HepG2 (cell line): ENCODE measurements around the gene BABAM1. TPM values are rescaled to one million over a fixed set of nuclear protein-coding genes. Genes with fewer than 3 reads are reported as not detected.

ENCODE experiments used
- CEBPB ChIP-seq: IDR thresholded peaks from 2 replicates; pipeline ENCODE4 v1.6.1; 2011; ENCODE audit warnings: low read depth, low read length, improper control_type of control experiment, borderline replicate concordance
- ERF ChIP-seq: IDR thresholded peaks from 2 replicates; pipeline ENCODE4 v1.6.1; 2018; ENCODE audit warnings: missing biosample characterization, missing genetic modification reagents
- FOXA3 ChIP-seq: IDR thresholded peaks from 2 replicates; pipeline ENCODE4 v1.6.1; 2016; ENCODE audit warnings: missing genetic modification reagents, missing compliant biosample characterization
- GLI4 ChIP-seq: sonication (generic); formaldehyde crosslinking; IDR thresholded peaks from 2 replicates; pipeline ENCODE4 v1.5.1; 2020; ENCODE audit warnings: missing genetic modification reagents, mild to moderate bottlenecking, moderate library complexity, borderline replicate concordance
- HIVEP1 ChIP-seq: sonication (generic); formaldehyde crosslinking; IDR thresholded peaks from 2 replicates; pipeline ENCODE4 v1.4.0; 2020; ENCODE audit warnings: mild to moderate bottlenecking, missing genetic modification reagents
- JUNB ChIP-seq: sonication (generic); formaldehyde crosslinking; IDR thresholded peaks from 2 replicates; pipeline ENCODE4 v1.8.0; 2022; ENCODE audit warnings: missing genetic modification reagents, mild to moderate bottlenecking, borderline replicate concordance
- JUND ChIP-seq: sonication (generic); formaldehyde crosslinking; IDR thresholded peaks from 2 replicates; pipeline ENCODE4 v1.8.0; 2022; ENCODE audit warnings: mild to moderate bottlenecking, missing genetic modification reagents
- KDM6A ChIP-seq: IDR thresholded peaks from 2 replicates; pipeline ENCODE4 v1.6.1; 2016; ENCODE audit warnings: low read depth
- LCORL ChIP-seq, 2 experiments: fragments of 450-650 bp in 1 of 2; sonication (generic) in 1 of 2; formaldehyde crosslinking in 1 of 2; IDR thresholded peaks; 2 replicates each; pipeline versions ENCODE4 v1.5.0 to v1.6.1; 2017 to 2020; ENCODE audit warnings: antibody characterized with exemption in 1 of 2, missing genetic modification reagents in 1 of 2
- NFIC ChIP-seq: IDR thresholded peaks from 2 replicates; pipeline ENCODE4 v1.6.1; 2012; ENCODE audit warnings: mild to moderate bottlenecking, low read length, inconsistent platforms
- PPARG ChIP-seq: conservative IDR thresholded peaks from 2 replicates; pipeline ENCODE4 v1.6.1; 2016; ENCODE audit warnings: missing biosample characterization, missing genetic modification reagents
- SKI ChIP-seq: fragments of 450-650 bp; IDR thresholded peaks from one replicate; pipeline ENCODE4 v1.6.1; 2018; ENCODE audit warnings: mild to moderate bottlenecking; ENCODE audit not compliant: partially characterized antibody
- SOX6 ChIP-seq, 2 experiments: fragments of 450-650 bp in 1 of 2; sonication (generic) in 1 of 2; formaldehyde crosslinking in 1 of 2; IDR thresholded peaks; 2 replicates each; pipeline versions ENCODE4 v1.4.0 to v1.6.1; 2017 to 2020; ENCODE audit warnings: antibody characterized with exemption in 1 of 2, mild to moderate bottlenecking in 1 of 2, missing genetic modification reagents in 1 of 2
- ZNF567 ChIP-seq: sonication (generic); formaldehyde crosslinking; IDR thresholded peaks from 2 replicates; pipeline ENCODE4 v1.8.1; 2023; ENCODE audit warnings: mild to moderate bottlenecking, missing genetic modification reagents, borderline replicate concordance
- ZNF607 ChIP-seq: sonication (generic); formaldehyde crosslinking; IDR thresholded peaks from 2 replicates; pipeline ENCODE4 v1.5.1; 2020; ENCODE audit warnings: missing genetic modification reagents, mild to moderate bottlenecking, borderline replicate concordance
- ZNF747 ChIP-seq: sonication (generic); formaldehyde crosslinking; IDR thresholded peaks from 2 replicates; pipeline ENCODE4 v1.8.1; 2023; ENCODE audit warnings: missing genetic modification reagents, mild to moderate bottlenecking, borderline replicate concordance
- ZNF816 ChIP-seq: sonication (generic); formaldehyde crosslinking; IDR thresholded peaks from 2 replicates; pipeline ENCODE4 v1.8.0; 2022; ENCODE audit warnings: missing genetic modification reagents, mild to moderate bottlenecking, borderline replicate concordance
- polyA plus RNA-seq, 8 experiments: library from polyadenylated mRNA; depleted of rRNA in 3 of 8; stranded (reverse) in 7 of 8; unstranded in 1 of 8; fragments of >200 nt; fragmentation: Illumina TruSeq in 4 of 8; extraction: Trizol in 4 of 8; gene quantifications; 2 replicates each; pipeline versions ENCODE4 v1.2.1 to v1.2.3, GENCODE V29; 2011 to 2016; ENCODE audit warnings: low read depth in 4 of 8, missing spikeins in 1 of 8, mixed read lengths in 1 of 8; ENCODE audit not compliant: insufficient read depth in 1 of 8
- total RNA-seq, 5 experiments: library from RNA; depleted of rRNA; stranded (reverse); fragments of >200 nt; fragmentation: Illumina TruSeq; extraction: Trizol; gene quantifications; 2 replicates each; pipeline ENCODE4 v1.2.3, GENCODE V29; 2016; ENCODE audit warnings: low read depth in 1 of 5
- TF ChIP-seq, protein P1 (sequence below): sonication (generic); formaldehyde crosslinking; IDR thresholded peaks from 2 replicates; pipeline ENCODE4 v1.5.0; 2020; ENCODE audit warnings: missing genetic modification reagents
- TF ChIP-seq, protein P2 (sequence below): IDR thresholded peaks from 2 replicates; pipeline ENCODE4 v1.6.1; 2018; ENCODE audit warnings: missing genetic modification reagents, mild to moderate bottlenecking, missing compliant biosample characterization
- TF ChIP-seq, protein P3 (sequence below): IDR thresholded peaks from 2 replicates; pipeline ENCODE4 v1.6.1; 2016; ENCODE audit warnings: control low read depth
- TF ChIP-seq, protein P4 (sequence below): sonication (generic); formaldehyde crosslinking; conservative IDR thresholded peaks from 2 replicates; pipeline ENCODE4 v1.8.0; 2022; ENCODE audit warnings: mild to moderate bottlenecking, moderate library complexity, missing genetic modification reagents
- TF ChIP-seq, protein P5 (sequence below): sonication (generic); formaldehyde crosslinking; IDR thresholded peaks from 2 replicates; pipeline ENCODE4 v1.5.0; 2020; ENCODE audit warnings: mild to moderate bottlenecking, missing genetic modification reagents

The BABAM1 gene
- total and polyA plus RNA-seq, 2 of the 13 experiments (the other 11 are each of a cell fraction or from before 2014, with no cell fraction given): 70.0 to 82.0 TPM

DNA sequence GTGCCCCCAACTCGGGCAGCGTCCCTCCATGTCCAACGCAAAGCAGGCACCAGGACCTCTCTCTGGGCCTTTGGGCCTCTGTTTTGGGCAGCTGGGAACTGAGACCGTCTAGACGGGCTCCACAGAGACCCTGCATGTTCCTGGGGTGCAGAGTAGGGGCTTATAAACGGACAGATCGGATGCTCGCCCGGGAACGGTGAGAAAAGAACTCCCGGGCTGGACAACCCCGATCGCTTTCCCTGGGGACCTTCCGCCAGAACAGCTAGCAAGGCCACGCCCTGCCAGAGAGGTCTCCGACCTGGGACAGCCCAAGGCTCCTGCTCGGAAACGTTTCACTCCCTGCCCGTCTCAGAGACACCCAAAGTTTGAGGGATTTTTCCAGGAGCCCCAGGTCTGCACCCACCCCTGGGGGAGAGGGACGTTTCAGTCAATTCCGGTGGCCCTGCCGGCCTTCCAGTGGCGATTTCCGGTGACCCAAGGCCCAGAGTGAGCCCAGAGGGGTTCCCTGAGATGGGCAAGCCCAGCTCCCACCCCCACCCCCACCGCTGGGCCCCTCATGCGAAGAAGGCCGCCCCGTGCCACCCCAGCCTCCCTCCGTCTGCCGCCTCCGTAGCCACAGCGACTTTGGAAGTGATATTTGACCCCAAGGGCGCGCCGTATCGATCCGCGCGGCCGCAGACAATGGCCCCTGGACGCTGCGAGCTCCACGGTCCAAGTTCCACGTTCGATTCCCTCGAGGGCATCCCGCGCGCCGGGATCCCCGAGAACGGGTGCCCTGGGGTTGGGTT, 23.2 kb upstream of the BABAM1 start (continued):
- TF ChIP-seq GLI4 (CRISPR knock-in tag): no peak
- TF ChIP-seq, protein P1, sequence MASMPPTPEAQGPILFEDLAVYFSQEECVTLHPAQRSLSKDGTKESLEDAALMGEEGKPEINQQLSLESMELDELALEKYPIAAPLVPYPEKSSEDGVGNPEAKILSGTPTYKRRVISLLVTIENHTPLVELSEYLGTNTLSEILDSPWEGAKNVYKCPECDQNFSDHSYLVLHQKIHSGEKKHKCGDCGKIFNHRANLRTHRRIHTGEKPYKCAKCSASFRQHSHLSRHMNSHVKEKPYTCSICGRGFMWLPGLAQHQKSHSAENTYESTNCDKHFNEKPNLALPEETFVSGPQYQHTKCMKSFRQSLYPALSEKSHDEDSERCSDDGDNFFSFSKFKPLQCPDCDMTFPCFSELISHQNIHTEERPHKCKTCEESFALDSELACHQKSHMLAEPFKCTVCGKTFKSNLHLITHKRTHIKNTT (CRISPR knock-in tag): no peak
- TF ChIP-seq SKI: peak; percentile 98
- peak; percentile 58; the same call in 1 of the 2 replicates for TF ChIP-seq PPARG (CRISPR knock-in tag)
- peak; percentile 93 for TF ChIP-seq HIVEP1 (CRISPR knock-in tag)
- TF ChIP-seq ZNF607 (CRISPR knock-in tag): no peak; the same call in 1 of the 2 replicates
- TF ChIP-seq, protein P2, sequence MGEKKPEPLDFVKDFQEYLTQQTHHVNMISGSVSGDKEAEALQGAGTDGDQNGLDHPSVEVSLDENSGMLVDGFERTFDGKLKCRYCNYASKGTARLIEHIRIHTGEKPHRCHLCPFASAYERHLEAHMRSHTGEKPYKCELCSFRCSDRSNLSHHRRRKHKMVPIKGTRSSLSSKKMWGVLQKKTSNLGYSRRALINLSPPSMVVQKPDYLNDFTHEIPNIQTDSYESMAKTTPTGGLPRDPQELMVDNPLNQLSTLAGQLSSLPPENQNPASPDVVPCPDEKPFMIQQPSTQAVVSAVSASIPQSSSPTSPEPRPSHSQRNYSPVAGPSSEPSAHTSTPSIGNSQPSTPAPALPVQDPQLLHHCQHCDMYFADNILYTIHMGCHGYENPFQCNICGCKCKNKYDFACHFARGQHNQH: peak; percentile 62; the same call in 1 of the 2 replicates
- TF ChIP-seq ERF (CRISPR knock-in tag): peak; percentile 47
- TF ChIP-seq, protein P3, sequence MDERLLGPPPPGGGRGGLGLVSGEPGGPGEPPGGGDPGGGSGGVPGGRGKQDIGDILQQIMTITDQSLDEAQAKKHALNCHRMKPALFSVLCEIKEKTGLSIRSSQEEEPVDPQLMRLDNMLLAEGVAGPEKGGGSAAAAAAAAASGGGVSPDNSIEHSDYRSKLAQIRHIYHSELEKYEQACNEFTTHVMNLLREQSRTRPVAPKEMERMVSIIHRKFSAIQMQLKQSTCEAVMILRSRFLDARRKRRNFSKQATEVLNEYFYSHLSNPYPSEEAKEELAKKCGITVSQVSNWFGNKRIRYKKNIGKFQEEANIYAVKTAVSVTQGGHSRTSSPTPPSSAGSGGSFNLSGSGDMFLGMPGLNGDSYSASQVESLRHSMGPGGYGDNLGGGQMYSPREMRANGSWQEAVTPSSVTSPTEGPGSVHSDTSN (CRISPR knock-in tag): no peak
- TF ChIP-seq JUNB (CRISPR knock-in tag): no peak
- peak; percentile 40; the same call in 1 of the 2 replicates for TF ChIP-seq NFIC
- TF ChIP-seq, protein P4, sequence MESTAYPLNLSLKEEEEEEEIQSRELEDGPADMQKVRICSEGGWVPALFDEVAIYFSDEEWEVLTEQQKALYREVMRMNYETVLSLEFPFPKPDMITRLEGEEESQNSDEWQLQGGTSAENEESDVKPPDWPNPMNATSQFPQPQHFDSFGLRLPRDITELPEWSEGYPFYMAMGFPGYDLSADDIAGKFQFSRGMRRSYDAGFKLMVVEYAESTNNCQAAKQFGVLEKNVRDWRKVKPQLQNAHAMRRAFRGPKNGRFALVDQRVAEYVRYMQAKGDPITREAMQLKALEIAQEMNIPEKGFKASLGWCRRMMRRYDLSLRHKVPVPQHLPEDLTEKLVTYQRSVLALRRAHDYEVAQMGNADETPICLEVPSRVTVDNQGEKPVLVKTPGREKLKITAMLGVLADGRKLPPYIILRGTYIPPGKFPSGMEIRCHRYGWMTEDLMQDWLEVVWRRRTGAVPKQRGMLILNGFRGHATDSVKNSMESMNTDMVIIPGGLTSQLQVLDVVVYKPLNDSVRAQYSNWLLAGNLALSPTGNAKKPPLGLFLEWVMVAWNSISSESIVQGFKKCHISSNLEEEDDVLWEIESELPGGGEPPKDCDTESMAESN (CRISPR knock-in tag): no peak
- TF ChIP-seq, protein P5, sequence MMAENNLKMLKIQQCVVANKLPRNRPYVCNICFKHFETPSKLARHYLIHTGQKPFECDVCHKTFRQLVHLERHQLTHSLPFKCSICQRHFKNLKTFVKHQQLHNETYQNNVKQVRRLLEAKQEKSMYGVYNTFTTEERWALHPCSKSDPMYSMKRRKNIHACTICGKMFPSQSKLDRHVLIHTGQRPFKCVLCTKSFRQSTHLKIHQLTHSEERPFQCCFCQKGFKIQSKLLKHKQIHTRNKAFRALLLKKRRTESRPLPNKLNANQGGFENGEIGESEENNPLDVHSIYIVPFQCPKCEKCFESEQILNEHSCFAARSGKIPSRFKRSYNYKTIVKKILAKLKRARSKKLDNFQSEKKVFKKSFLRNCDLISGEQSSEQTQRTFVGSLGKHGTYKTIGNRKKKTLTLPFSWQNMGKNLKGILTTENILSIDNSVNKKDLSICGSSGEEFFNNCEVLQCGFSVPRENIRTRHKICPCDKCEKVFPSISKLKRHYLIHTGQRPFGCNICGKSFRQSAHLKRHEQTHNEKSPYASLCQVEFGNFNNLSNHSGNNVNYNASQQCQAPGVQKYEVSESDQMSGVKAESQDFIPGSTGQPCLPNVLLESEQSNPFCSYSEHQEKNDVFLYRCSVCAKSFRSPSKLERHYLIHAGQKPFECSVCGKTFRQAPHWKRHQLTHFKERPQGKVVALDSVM (CRISPR knock-in tag): peak; percentile 43; the same call in 1 of the 2 replicates
- no peak for TF ChIP-seq ZNF567 (CRISPR knock-in tag)
- TF ChIP-seq FOXA3 (CRISPR knock-in tag): peak; percentile 72
- TF ChIP-seq ZNF747 (CRISPR knock-in tag): no peak
- TF ChIP-seq CEBPB: no peak
- 0 out of 2 replicates have a peak, but pooled peaks have one; percentile 53 for TF ChIP-seq KDM6A (CRISPR knock-in tag)
- no peak for TF ChIP-seq JUND (CRISPR knock-in tag)
- TF ChIP-seq ZNF816: no peak
- TF ChIP-seq LCORL (IDR thresholded peaks at IDR 0.05): no peak
- peak; percentile 50; the same call in 1 of the 2 replicates for TF ChIP-seq LCORL (CRISPR knock-in tag; IDR thresholded peaks at IDR 0.05)
- no peak for TF ChIP-seq SOX6 (IDR thresholded peaks at IDR 0.05)
- TF ChIP-seq SOX6 (CRISPR knock-in tag; IDR thresholded peaks at IDR 0.05): peak; percentile 94
